NCI-H187 (cell line): ENCODE results near the gene RPL23.

Experiments used
- DNase-seq, 2 experiments: peaks; one replicate each; lab custom pipeline; 2025; lab: John Stamatoyannopoulos, UW

RPL23 gene

GRCh38 chr17:38883592-38884526 lies 30.3 kb upstream of the RPL23 start:
- no peak for DNase-seq

GRCh38 chr17:38882870-38883269 lies 29.3 kb upstream of the RPL23 start:
- DNase-seq, result no peak

GRCh38 chr17:38881600-38882191 lies 28.2 kb upstream of the RPL23 start:
- no peak for DNase-seq

- no peak for DNase-seq
Observed at GRCh38 chr17:38879878-38880665, 26.6 kb upstream of the RPL23 start.

GRCh38 chr17:38877130-38877851 lies 23.8 kb upstream of the RPL23 start:
- no peak for DNase-seq

GRCh38 chr17:38875477-38876075 lies 22.1 kb upstream of the RPL23 start:
- DNase-seq, result no peak

- DNase-seq, result no peak
Observed at GRCh38 chr17:38874505-38875400, 21.2 kb upstream of the RPL23 start.

- DNase-seq, result no peak
Observed at GRCh38 chr17:38873640-38874380, 20.3 kb upstream of the RPL23 start.

GRCh38 chr17:38872671-38873385 lies 19.3 kb upstream of the RPL23 start:
- DNase-seq, result no peak

GRCh38 chr17:38872027-38872511 lies 18.5 kb upstream of the RPL23 start:
- DNase-seq, result no peak

- no peak for DNase-seq
Observed at GRCh38 chr17:38871247-38872015, 17.9 kb upstream of the RPL23 start.

GRCh38 chr17:38870259-38871165 lies 17.0 kb upstream of the RPL23 start:
- DNase-seq, result no peak

GRCh38 chr17:38869526-38870258 lies 16.2 kb upstream of the RPL23 start, which contains the start of gene LASP1:
Gene LASP1 (plus strand): TSS chr17:38870058. CDS start chr17:38870190, 132 bp downstream.
- DNase-seq, result peak; percentile 76 to 85

- DNase-seq, result peak; percentile 60 to 85
Observed at GRCh38 chr17:38868817-38869525, 15.4 kb upstream of the RPL23 start.
